ENCODE results near the gene LRRC4C. TPM values are rescaled to one million over a fixed set of nuclear protein-coding genes. Genes with fewer than 3 reads are reported as not detected.

The LRRC4C gene
- total RNA-seq (2014; rRNA removed; shearing (Covaris generic)), result not detected in 2 replicates
- not detected in 2 replicates for polyA plus RNA-seq (2016; fragmentation: Nextera tagmentation; extraction: Ambion mirVana)

DNA sequence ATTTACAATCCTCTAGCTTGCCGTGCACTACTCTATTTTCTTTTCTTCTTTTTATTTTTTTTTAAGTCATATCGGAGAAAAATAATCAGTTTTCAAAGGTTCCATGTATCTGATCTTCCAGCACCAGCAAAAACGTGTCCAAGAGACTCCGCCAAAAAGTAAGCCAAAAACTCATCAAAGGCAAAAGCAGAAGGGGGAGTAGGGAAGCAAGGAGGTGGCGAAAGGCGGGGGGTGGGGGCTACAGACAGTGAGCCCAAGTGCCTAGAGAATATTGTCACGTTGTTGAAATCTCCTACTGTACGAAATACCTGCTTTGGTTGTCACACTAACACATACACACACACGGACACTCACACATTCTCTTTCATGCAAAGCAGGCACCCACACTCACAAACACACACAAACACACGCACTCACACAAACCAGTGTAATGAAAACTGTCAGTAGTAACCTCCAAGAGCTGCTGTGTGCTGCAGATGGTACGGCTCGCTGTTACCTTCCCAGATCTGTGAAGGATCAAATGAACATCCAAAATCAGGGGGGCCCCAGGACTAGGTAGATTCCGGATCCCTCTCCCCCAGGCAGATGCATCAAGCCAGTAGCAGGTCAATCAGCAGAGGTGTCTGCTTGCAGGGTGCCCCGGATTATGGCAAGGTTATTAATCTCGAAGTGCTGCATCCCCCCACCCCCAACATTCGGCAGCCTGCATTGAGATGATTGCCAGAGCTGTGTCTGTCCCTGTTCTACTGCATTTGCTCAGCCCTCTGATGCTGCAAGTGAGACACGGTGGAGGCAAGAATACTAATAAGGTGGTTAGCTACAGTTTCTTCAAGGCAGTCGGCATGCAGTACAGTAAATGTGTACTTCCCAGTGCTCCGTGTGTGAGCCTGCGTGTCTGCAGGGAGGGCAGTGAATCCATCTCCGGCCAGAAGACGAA is at the start of gene LRRC4C:
Gene LRRC4C (minus strand): TSS at position 188 of the 937 bp plus-strand sequence.
- in situ Hi-C loops (cut with MboI), result loop anchor here (25.0 kb wide), 1 partner anchor 1828 kb away; no protein-coding TSS in a partner anchor
- no peaks in the 10 kb centered on the region for H3K9me3 ChIP-seq (ENCODE audit: low read depth)
- H3K4me3 ChIP-seq, result no peak within 1 kb of the TSS
- no peak for DNase-seq
- no peaks in the 10 kb centered on the region for H3K79me2 ChIP-seq (ENCODE audit: insufficient read depth)
- no peak within 1 kb of the TSS for H3K9ac ChIP-seq
- H4K20me1 ChIP-seq (ENCODE audit: insufficient read depth), result no peaks in the 10 kb centered on the region
- no peak within 1 kb of the TSS for H3K4me2 ChIP-seq (ENCODE audit: unreplicated experiment)
- no peak within 1 kb of the TSS for H2AFZ ChIP-seq
- H3K4me1 ChIP-seq (ENCODE audit: insufficient read depth), result no peaks in the 10 kb centered on the region
- H3K36me3 ChIP-seq (ENCODE audit: low read depth), result no peaks in the 10 kb centered on the region
- no peaks in the 10 kb centered on the region for H3K27me3 ChIP-seq (replicated peaks; ENCODE audit: insufficient read depth)
- 1 to 3% methylated on average over 22 of the region's 22 CpGs for WGBS, 2 experiments (ENCODE audit: low coverage in 1 of 2, low lambda C conversion rate in 2 of 2, missing lambda C conversion rate in 2 of 2)
- H3F3A ChIP-seq (ENCODE audit: insufficient read depth), result no peaks in the 10 kb centered on the region
- H3K27ac ChIP-seq, result no peak within 1 kb of the TSS
- no peaks in the 10 kb centered on the region for H3K9me2 ChIP-seq (ENCODE audit: insufficient read depth)
- TF ChIP-seq EZH2phosphoT487 (IDR thresholded peaks at IDR 0.05; ENCODE audit: insufficient read depth, low read depth) (no peak), EZH2 (IDR thresholded peaks at IDR 0.05; ENCODE audit: insufficient read depth, poor library complexity, severe bottlenecking) (no peak)

DNA sequence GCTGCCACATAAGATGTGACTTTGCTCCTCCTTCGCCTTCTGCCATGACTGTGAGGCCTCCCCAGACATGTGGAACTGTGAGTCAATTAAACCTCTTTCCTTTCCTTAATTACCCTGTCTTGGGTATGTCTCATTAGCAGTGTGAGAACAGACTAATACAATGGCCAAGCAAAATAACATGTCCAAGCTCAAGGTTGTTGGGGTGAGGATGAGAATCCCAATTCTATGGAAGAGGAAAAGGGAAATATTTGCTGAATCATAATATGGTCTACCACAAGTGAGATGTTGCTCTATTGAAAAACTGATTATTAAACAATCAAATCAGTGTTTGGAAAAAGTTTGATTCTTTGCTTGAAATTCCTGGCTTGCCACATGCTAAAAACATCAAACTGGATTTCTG is 48.7 kb upstream of the LRRC4C start:
- in situ Hi-C loops (cut with MboI), result no loop called here
- DNase-seq, result no peak
- Histone ChIP-seq H3K9me2 (ENCODE audit: insufficient read depth) (no peaks in the 10 kb centered on the region), H3K4me3 (no peak overlapping the region), H3K9me3 (ENCODE audit: low read depth) (no peaks in the 10 kb centered on the region), H2AFZ (no peak overlapping the region), H3K79me2 (ENCODE audit: insufficient read depth) (no peaks in the 10 kb centered on the region), H3K36me3 (ENCODE audit: low read depth) (no peaks in the 10 kb centered on the region), H4K20me1 (ENCODE audit: insufficient read depth) (no peaks in the 10 kb centered on the region), H3K4me1 (ENCODE audit: insufficient read depth) (no peaks in the 10 kb centered on the region), H3F3A (ENCODE audit: insufficient read depth) (no peaks in the 10 kb centered on the region), H3K27ac (no peak overlapping the region), H3K4me2 (ENCODE audit: unreplicated experiment) (no peak overlapping the region), H3K27me3 (replicated peaks; ENCODE audit: insufficient read depth) (no peaks in the 10 kb centered on the region), H3K9ac (no peak overlapping the region)
- TF ChIP-seq EZH2 (IDR thresholded peaks at IDR 0.05; ENCODE audit: insufficient read depth, poor library complexity, severe bottlenecking), result no peak
- no peak for TF ChIP-seq EZH2phosphoT487 (IDR thresholded peaks at IDR 0.05; ENCODE audit: insufficient read depth, low read depth)
- WGBS, 2 experiments (ENCODE audit: low coverage in 1 of 2, low lambda C conversion rate in 2 of 2, missing lambda C conversion rate in 2 of 2), result 7 to 12% methylated on average over 1 of the region's 1 CpG

DNA sequence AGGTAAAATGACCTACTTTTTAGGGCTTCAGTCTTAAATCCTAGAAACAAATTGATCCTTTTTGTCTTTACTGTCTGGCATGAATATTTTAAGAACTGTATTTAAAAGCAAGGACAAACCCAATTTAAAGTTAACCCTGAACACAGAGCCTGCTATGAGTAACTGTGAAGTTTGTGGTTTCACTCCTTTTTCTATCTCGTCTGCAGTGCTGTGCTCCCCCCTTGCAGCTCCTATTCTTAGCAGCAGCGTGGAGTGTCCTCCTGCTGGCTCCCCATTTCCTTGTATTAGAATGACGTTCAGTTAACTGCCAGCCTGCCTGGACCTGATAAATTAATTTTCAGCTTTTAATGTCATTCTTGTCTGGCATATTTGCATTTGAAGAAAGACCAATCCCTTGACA is 40.0 kb upstream of the LRRC4C start:
- no peak for TF ChIP-seq EZH2phosphoT487 (IDR thresholded peaks at IDR 0.05; ENCODE audit: insufficient read depth, low read depth)
- no peak for TF ChIP-seq EZH2 (IDR thresholded peaks at IDR 0.05; ENCODE audit: insufficient read depth, poor library complexity, severe bottlenecking)
- H3K9me3 ChIP-seq (ENCODE audit: low read depth), result no peaks in the 10 kb centered on the region
- H3K27ac ChIP-seq, result no peak overlapping the region
- H3F3A ChIP-seq (ENCODE audit: insufficient read depth), result no peaks in the 10 kb centered on the region
- WGBS, 2 experiments (ENCODE audit: low coverage in 1 of 2, low lambda C conversion rate in 2 of 2, missing lambda C conversion rate in 2 of 2), result 7 to 13% methylated on average over 3 of the region's 3 CpGs
- no peak for DNase-seq
- H3K9ac ChIP-seq, result no peak overlapping the region
- no peaks in the 10 kb centered on the region for H3K36me3 ChIP-seq (ENCODE audit: low read depth)
- H3K9me2 ChIP-seq (ENCODE audit: insufficient read depth), result no peaks in the 10 kb centered on the region
- in situ Hi-C loops (cut with MboI), result no loop called here
- H4K20me1 ChIP-seq (ENCODE audit: insufficient read depth), result no peaks in the 10 kb centered on the region
- H3K4me2 ChIP-seq (ENCODE audit: unreplicated experiment), result no peak overlapping the region
- H3K4me3 ChIP-seq, result no peak overlapping the region
- H3K27me3 ChIP-seq (replicated peaks; ENCODE audit: insufficient read depth), result no peaks in the 10 kb centered on the region
- H2AFZ ChIP-seq, result no peak overlapping the region
- no peaks in the 10 kb centered on the region for H3K79me2 ChIP-seq (ENCODE audit: insufficient read depth)
- H3K4me1 ChIP-seq (ENCODE audit: insufficient read depth), result no peaks in the 10 kb centered on the region

DNA sequence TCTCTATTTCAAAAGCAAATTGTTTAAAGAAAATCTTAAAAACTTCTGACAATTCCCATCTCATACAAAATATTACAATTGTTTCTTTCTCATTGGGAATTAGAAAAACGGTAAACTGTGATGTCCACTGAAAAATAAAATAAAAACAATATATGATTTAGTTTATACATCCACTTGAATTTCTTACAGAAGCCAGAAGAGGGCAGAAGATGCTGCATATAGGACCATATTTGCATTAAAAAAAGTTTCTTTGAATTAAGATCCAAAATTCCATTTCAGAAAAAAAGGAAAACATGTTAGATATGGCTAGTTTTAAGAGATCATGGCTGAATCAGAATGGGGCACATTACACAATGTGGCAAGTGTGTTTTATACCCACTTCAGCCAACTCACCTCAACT is 39.3 kb upstream of the LRRC4C start:
- Histone ChIP-seq H4K20me1 (ENCODE audit: insufficient read depth) (no peaks in the 10 kb centered on the region), H3K36me3 (ENCODE audit: low read depth) (no peaks in the 10 kb centered on the region), H3K9ac (no peak overlapping the region), H3K4me2 (ENCODE audit: unreplicated experiment) (no peak overlapping the region), H3K27ac (no peak overlapping the region), H3K79me2 (ENCODE audit: insufficient read depth) (no peaks in the 10 kb centered on the region), H3F3A (ENCODE audit: insufficient read depth) (no peaks in the 10 kb centered on the region), H3K9me3 (ENCODE audit: low read depth) (no peaks in the 10 kb centered on the region), H2AFZ (no peak overlapping the region), H3K4me1 (ENCODE audit: insufficient read depth) (no peaks in the 10 kb centered on the region), H3K27me3 (replicated peaks; ENCODE audit: insufficient read depth) (no peaks in the 10 kb centered on the region), H3K9me2 (ENCODE audit: insufficient read depth) (no peaks in the 10 kb centered on the region), H3K4me3 (no peak overlapping the region)
- WGBS, 2 experiments (ENCODE audit: low coverage in 1 of 2, low lambda C conversion rate in 2 of 2, missing lambda C conversion rate in 2 of 2), result 0 to 2% methylated on average over 1 of the region's 1 CpG
- DNase-seq, result peak; percentile 5
- in situ Hi-C loops (cut with MboI), result no loop called here
- TF ChIP-seq EZH2 (IDR thresholded peaks at IDR 0.05; ENCODE audit: insufficient read depth, poor library complexity, severe bottlenecking) (no peak), EZH2phosphoT487 (IDR thresholded peaks at IDR 0.05; ENCODE audit: insufficient read depth, low read depth) (no peak)
